ENCODE data around the gene RBP5. TPM values are rescaled to one million over a fixed set of nuclear protein-coding genes. Genes with fewer than 3 reads are reported as not detected.

The RBP5 gene
- total RNA-seq, 2 experiments from 2014 or later: 0.19 TPM; not detected in 1

GRCh38 chr12:7150356-7150755, 21.7 kb upstream of the RBP5 start:
- CTCF ChIA-PET: interaction anchor here (1.5 kb wide), 1 partner anchor 124 kb away, joined by 3 read pairs; no protein-coding TSS in a partner anchor
- POLR2A ChIA-PET: no interaction called here

DNA sequence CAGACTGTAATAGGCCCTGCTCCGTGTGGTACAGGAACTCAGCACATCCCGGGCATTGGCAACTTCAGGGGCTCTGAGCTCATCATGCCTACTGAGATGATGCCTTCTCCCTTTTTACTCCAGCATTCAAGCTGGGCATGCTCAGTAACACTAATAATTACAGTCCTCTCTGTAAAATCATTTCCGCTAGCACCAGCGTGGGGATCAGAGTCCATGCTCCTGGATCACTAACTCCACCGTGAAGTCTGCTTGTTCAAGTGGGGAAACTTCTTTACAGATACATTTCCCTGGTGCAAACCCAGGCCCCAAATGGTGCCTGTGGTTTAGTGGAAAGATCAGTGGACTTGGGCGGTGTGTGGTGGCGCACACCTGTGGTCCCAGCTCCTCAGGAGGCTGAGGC, 18.2 kb upstream of the RBP5 start:
- ChIA-PET CTCF (interaction anchor here (0.6 kb wide), 1 partner anchor 10 kb away, joined by 3 read pairs; no protein-coding TSS in a partner anchor), POLR2A (no interaction called here)

- ChIA-PET POLR2A (no interaction called here), CTCF (interaction anchor here (0.6 to 1.5 kb wide), 2 partner anchors 9 to 314 kb away, joined by 3 read pairs; no protein-coding TSS in a partner anchor)
Observed at GRCh38 chr12:7146228-7146627, 17.5 kb upstream of the RBP5 start.

- ChIA-PET POLR2A (no interaction called here), CTCF (interaction anchor here (0.8 to 1.5 kb wide), 4 partner anchors 10 to 315 kb away, joined by 3 to 5 read pairs (median 3); no protein-coding TSS in a partner anchor)
Observed at GRCh38 chr12:7145671-7146070, 17.0 kb upstream of the RBP5 start.

DNA sequence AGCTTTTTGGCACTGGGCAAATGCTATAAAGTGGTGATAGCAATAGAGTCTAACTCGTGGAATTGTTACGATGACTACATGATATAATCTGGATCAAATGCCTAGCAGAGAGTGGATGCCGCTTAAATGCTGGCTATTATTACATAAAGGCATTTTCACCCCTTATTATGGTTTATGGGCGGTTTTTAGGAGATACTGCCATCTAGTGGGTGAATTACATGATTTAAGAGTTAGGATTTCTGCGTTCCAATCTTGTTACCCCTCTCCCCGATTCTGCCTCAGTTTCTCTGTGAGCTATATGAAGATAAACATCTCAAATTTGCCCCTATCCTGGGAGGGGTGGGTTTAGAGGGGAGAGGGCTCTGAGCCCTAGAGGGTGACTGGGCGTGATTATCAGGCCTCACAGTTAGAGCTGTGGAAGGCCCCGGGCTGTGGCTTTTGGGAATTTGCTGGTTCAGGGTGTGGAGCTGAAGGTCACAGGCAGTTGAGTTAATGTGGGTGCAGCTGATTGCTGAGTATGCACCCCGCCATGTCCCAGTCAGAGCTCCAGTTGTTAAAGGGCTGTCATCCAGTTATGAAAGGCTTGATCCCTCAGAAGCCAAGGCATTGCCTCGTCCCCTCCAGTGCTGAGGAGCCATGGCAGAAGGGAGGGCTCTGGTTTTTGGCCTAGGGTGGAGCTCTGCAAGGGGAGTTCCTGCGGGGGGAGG, 15.9 kb upstream of the RBP5 start:
- ChIA-PET POLR2A (interaction anchor here (0.5 kb wide), 1 partner anchor 25 kb away, joined by 3 read pairs; no protein-coding TSS in a partner anchor), CTCF (interaction anchor here (0.6 to 1.5 kb wide), 12 partner anchors 9 to 493 kb away, joined by 3 to 5 read pairs (median 3); no protein-coding TSS in a partner anchor)

- ChIA-PET CTCF (interaction anchor here (0.6 to 1.4 kb wide), 6 partner anchors 10 to 659 kb away, joined by 3 to 5 read pairs (median 3); no protein-coding TSS in a partner anchor), POLR2A (interaction anchor here (0.5 kb wide), 1 partner anchor 26 kb away, joined by 3 read pairs; no protein-coding TSS in a partner anchor)
Observed at GRCh38 chr12:7143564-7143963, 14.9 kb upstream of the RBP5 start.

- ChIA-PET POLR2A (no interaction called here), CTCF (interaction anchor here (0.7 to 1.3 kb wide), 4 partner anchors 28 to 452 kb away, joined by 3 to 4 read pairs (median 3); partner anchors contain the start of genes C1RL and PEX5)
Observed at GRCh38 chr12:7142809-7143465, 14.2 kb upstream of the RBP5 start.

DNA sequence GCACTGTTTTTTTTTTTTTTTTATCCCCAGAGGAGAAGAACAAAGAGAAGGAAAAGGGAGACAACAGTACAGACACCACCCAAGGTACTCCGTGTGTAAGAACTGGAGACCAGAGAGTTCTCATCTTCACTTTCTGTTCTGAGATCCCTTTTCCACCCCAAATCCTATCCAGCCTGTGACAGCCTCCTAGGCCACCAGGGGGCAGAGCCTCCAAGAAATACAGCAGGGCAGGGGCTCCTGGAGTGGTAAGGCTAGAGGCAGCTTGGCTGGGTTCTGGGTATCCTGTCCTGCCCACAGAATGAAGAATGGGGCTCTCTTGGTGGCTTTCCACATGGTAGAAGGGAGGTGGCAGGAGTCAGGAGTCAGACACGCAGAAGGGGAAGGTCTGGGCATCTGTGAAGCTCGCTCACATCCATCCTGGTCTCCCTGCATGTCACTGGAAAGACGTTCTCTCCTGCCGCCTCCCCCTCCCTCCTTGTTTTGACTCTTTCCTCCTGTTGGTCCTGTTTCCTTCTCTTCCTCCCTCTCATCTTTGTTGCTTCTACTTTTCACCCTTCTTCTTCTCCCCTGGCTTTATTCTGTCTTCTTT, 13.5 kb upstream of the RBP5 start:
- ChIA-PET POLR2A (no interaction called here), CTCF (interaction anchor here (0.7 to 1.5 kb wide), 8 partner anchors 21 to 1895 kb away, joined by 3 to 5 read pairs (median 3); partner anchors contain the start of genes C1RL and PEX5)

GRCh38 chr12:7141351-7142005, 12.8 kb upstream of the RBP5 start:
- ChIA-PET POLR2A (no interaction called here), CTCF (interaction anchor here (0.7 to 1.5 kb wide), 8 partner anchors 22 to 1895 kb away, joined by 3 to 5 read pairs (median 4); partner anchors contain the start of genes C1RL and PEX5)

GRCh38 chr12:7139200-7139599, 10.5 kb upstream of the RBP5 start:
- ChIA-PET CTCF (no interaction called here), POLR2A (no interaction called here)

- POLR2A ChIA-PET: no interaction called here
- CTCF ChIA-PET: no interaction called here
Observed at GRCh38 chr12:7137908-7138307, 9.2 kb upstream of the RBP5 start.

- CTCF ChIA-PET: no interaction called here
Observed at GRCh38 chr12:7136676-7137075, 8.0 kb upstream of the RBP5 start.

GRCh38 chr12:7136071-7136470, 7.4 kb upstream of the RBP5 start:
- ChIA-PET CTCF (interaction anchor here (1.0 kb wide), 1 partner anchor 9 kb away, joined by 3 read pairs; no protein-coding TSS in a partner anchor), POLR2A (no interaction called here)

More at GRCh38 chr12:7136676-7137075, 8.0 kb upstream of the RBP5 start:
- POLR2A ChIA-PET: no interaction called here

DNA sequence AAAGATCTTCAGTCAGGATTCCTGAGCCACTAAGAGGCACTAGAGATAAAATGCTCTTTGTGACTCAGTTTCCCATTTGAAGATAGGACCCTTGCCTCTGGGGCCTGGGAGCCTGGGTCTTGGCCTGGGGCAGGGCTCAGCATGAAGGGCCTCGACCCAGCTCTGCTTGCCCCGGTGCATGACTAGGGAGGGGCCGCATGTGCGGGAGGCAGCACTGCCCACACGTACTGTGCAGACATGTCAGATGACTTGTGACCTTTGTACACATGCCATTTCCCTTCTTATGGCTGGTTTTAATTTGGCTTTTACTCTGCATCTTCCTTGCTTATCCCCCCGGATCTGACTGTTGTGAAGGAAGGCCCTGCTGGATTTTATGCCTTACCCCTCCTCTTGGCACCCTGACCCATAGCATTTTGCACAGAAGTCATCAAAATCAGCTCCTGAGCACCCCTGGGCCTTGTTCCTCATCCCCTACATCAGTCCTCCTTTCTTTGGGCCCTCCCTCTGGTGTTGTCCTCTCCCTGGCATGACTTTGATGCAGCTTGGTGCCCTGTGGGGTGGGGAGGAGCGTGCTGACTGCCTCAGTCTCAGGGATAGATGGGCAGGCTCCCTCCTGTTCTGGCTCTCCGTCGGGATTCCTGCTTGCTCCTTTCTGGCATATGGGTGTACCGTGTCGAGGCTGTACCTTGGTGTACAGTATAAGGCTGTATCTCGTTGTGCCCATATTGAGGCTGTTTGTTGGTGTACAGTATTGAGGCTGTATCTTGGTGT, 5.9 kb upstream of the RBP5 start:
- CTCF ChIA-PET: interaction anchor here (0.6 to 1.3 kb wide), 3 partner anchors 10 to 1488 kb away, joined by 3 read pairs; partner anchors contain the start of gene C1RL
- POLR2A ChIA-PET: no interaction called here

DNA sequence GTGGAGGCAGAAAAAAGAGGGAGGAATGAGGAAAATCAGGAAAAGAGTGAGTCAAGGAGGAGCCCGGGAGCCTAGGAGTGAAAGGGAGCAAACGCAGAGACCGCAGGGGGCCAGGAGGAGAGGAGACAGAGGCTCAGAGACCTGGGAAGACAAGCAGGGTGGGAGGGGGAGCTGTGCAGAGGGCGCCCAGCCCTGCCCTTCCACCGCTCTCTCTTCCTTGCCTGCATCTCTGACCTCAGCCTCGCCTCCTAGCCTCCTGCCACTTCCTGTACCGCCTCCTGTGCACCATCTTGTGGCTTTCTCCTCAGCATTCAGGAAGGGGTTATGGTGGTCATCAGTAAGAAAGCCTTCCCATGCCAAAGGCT, 2.8 kb upstream of the RBP5 start:
- ChIA-PET POLR2A (no interaction called here), CTCF (interaction anchor here (2.2 kb wide), 1 partner anchor 19 kb away, joined by 11 read pairs; no protein-coding TSS in a partner anchor)

DNA sequence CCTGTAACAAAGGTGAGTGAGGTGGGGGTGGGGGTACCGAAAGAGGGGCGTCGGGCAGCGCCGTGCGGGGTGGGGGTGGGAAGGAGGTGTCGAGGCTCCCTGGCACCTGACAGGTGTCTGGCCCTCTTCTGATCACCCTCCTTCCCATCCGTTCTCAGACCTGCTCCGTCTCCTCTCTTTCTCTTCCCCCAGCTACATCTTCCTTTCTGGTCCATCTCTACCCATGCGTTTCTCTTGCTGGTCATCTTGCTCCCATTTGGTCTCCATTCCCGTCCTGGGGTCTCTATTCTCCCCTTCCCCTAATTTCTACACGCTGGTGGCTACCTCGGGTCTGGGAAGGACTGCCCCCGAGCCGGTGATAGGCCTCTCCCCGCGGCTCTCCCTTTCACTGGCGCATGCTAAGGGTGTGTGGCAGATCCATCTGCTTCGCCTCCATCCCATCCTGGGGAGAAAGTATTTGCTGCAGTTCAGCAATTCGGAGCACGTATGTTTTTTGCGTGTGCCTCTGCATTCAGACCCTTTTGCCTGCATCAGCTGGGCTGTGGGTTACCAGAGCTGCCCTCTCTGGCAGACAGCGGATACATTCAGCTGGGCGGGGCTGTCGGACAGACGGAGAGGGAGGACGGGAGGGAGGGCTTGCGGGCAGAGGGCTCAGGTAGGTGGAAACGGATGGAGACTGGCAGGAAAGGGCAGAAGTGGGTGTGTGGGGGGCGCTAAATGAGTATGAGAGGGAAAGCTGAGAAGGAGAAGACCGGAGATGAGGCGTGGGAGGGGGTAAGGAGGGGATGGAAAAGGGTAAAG, 2.2 kb upstream of the RBP5 start:
- ChIA-PET POLR2A (interaction anchor here (1.1 kb wide), 1 partner anchor 161 kb away, joined by 3 read pairs; the partner anchor contains the start of genes EMG1 and PHB2), CTCF (interaction anchor here (2.2 kb wide), 1 partner anchor 18 kb away, joined by 11 read pairs; no protein-coding TSS in a partner anchor)

GRCh38 chr12:7129872-7130691, 1.4 kb upstream of the RBP5 start, which contains the start of gene CLSTN3:
Gene CLSTN3 (plus strand): TSS chr12:7130371. CDS start chr12:7130649, 278 bp downstream.
- POLR2A ChIA-PET: interaction anchor here (0.7 to 1.1 kb wide), 2 partner anchors 160 to 666 kb away, joined by 3 read pairs; partner anchors contain the start of genes EMG1 and PHB2
- CTCF ChIA-PET: interaction anchor here (1.2 to 2.2 kb wide), 2 partner anchors 15 to 17 kb away, joined by 3 to 11 read pairs; no protein-coding TSS in a partner anchor
